ENCODE results near the gene WRNIP1.
A peak's percentile ranks its signal among the peaks of the same experiment; 100 is the strongest.
"Not testable (repeated sequence)": the region's sequence is repeated elsewhere in the genome, so short reads cannot be mapped to it uniquely, and the experiment has no call there.

Gene WRNIP1

GRCh38 chr6:2782825-2783187, 17.6 kb downstream of the WRNIP1 start:
- no peak for DNase-seq

- no peak for DNase-seq
Measured at GRCh38 chr6:2783188-2783963, 18.2 kb downstream of the WRNIP1 start.

GRCh38 chr6:2784061-2784460, 18.9 kb downstream of the WRNIP1 start:
- no peak for DNase-seq

GRCh38 chr6:2784930-2785329, 19.7 kb downstream of the WRNIP1 start:
- no peak for DNase-seq

GRCh38 chr6:2786269-2786668, 21.1 kb downstream of the WRNIP1 start:
- DNase-seq = no peak

- peak in 28 of 51 donors; percentile 7 to 75 (median 38) for DNase-seq
Measured at GRCh38 chr6:2790588-2791449, 25.6 kb downstream of the WRNIP1 start.

GRCh38 chr6:2791450-2791974, 26.3 kb downstream of the WRNIP1 start:
- DNase-seq = no peak

GRCh38 chr6:2792330-2793110, 27.3 kb downstream of the WRNIP1 start:
- no peak for DNase-seq

GRCh38 chr6:2793534-2794151, 28.4 kb downstream of the WRNIP1 start:
- DNase-seq = peak in 9 of 51 donors; percentile 12 to 53 (median 21)

- no peak for DNase-seq
Measured at GRCh38 chr6:2794171-2794730, 29.1 kb downstream of the WRNIP1 start.

GRCh38 chr6:2795162-2795561, 30.0 kb downstream of the WRNIP1 start:
- no peak for DNase-seq

GRCh38 chr6:2795956-2796355, 30.8 kb downstream of the WRNIP1 start:
- no peak for DNase-seq

GRCh38 chr6:2796861-2797260, 31.7 kb downstream of the WRNIP1 start:
- DNase-seq = no peak

- DNase-seq = no peak
Measured at GRCh38 chr6:2797564-2798031, 32.4 kb downstream of the WRNIP1 start.

GRCh38 chr6:2798586-2799134, 33.5 kb downstream of the WRNIP1 start:
- DNase-seq = no peak

- DNase-seq = no peak
Measured at GRCh38 chr6:2799936-2800527, 34.8 kb downstream of the WRNIP1 start.

- no peak for DNase-seq
Measured at GRCh38 chr6:2800552-2801316, 35.5 kb downstream of the WRNIP1 start.

GRCh38 chr6:2801687-2802086, 36.5 kb downstream of the WRNIP1 start:
- not testable (repeated sequence) for DNase-seq

- DNase-seq = no peak
Measured at GRCh38 chr6:2802521-2803060, 37.4 kb downstream of the WRNIP1 start.

All from hypothalamus (tissue), 51 donors.